Hematopoietic multipotent progenitor cell treated with erythropoietin and hydrocortisone succinate and interleukin-3 and kit ligand, for 8 days (in vitro differentiated cells): ENCODE results near the gene CCDC28B.

ENCODE experiments used
- DNase-seq: peaks from one replicate; pipeline ENCODE4 v3.0.0-alpha.2; 2015

CCDC28B gene

DNA sequence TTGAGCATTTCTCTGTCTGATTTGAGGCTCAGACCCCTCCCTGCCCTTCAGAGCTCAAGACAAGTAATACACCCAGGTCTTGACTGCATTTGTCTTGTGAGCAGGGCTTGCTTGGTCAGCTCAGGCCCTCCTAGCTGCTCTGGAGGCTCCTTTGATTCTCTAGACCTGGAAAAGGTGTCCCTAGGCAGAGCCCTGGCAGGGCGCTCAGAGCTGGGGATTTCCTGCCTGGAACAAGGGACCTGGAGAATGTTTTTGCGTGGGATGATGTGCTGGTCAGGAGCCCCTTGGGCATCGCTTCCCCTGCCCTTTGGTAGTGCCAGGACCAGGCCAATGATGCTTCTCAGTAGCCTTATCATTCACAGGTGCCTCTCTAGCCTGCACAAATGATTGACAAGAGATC is 4.9 kb upstream of the CCDC28B start:
- DNase-seq, result no peak

DNA sequence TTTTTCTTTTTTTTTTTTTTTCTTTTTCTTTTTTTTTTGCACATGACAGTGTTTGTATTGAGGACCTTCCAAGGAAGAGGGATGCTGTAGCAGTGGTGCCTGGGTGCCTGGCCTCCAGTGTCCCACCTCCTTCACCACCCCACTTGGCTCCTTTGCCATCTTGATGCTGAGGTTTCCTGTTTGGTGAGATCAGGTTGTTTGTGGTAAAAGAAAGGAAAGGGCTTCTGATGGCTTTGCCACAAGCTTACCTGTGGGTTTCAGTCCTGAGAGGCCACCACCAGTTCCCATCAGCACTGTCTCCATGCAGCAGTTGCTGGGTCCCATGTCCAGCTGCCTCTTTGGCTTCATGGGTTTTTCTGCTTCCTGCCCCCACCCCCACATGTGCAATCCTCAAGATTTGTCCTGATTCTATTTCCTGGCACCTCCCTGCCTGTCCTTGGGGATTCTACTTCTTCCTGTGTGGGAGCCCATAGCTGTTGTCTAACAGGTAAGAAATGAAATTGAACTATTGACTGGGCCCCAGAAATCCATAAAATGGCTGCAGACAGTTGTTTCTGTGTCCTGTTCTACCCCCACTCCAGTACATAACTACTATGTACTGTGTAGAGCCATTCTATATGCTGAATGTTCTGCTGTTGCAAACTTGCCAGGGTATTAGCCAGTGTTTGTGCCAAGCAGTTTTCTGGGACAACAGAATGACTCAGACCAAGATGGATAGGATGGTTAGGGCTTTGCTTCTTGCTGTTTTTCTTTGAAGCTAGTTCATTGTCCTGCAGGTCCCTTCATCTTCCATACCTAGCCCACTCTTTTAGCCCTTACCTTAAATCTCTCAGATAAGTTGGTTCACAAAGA is 4.2 kb upstream of the CCDC28B start:
- no peak for DNase-seq

GRCh38 chr1:32197074-32197473 is 3.3 kb upstream of the CCDC28B start:
- DNase-seq, result no peak

- DNase-seq, result no peak
Observed at GRCh38 chr1:32197837-32198236, 2.6 kb upstream of the CCDC28B start.

GRCh38 chr1:32198237-32199042 is 2.0 kb upstream of the CCDC28B start:
- no peak for DNase-seq

GRCh38 chr1:32199043-32199716 is 1.2 kb upstream of the CCDC28B start:
- no peak for DNase-seq

GRCh38 chr1:32199717-32200072 is 700 bp upstream of the CCDC28B start:
- no peak for DNase-seq

DNA sequence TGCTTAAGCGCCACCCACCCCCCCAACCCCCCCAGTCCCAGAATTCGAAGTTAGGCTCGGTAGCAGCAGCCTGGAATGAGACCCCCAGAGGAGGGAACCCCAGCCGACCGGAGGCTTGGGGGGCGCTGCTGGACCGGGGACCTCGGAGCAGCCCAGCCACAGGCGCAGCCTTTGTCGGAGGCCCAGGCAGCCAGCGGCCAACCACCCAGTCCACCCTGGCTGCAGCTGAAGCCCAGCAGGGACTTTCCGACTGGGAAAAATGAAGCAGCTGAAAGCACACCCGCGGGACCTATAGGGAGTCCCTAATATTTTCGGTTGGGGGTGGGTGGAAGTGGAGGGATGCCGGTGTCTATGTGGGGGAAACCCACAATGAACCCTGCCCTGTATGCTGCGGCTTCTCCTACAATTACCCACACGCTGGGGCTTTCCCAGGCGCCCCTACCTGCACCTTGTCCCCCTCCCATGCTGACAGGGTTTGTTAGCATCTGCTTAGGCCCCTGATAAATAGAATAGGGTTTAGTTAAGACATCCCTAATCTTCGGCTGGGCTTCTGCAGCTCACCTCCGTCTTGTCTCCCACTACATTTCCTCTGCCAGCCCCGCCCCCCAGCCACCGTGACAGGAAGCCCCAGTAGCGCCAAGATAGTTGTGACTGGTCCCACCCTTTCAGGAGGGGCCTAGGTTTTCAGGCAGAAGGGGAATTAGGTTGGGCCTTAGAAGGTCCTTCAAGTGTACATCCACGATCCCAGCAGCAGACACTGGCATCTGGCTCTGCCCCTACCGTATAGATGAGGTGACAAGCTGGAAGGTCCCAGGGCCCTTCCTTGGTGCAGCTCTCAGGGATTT is 838 bp downstream of the CCDC28B start:
- DNase-seq, result peak; percentile 87

- DNase-seq, result no peak
Observed at GRCh38 chr1:32204943-32205361, 4.6 kb downstream of the CCDC28B start.

DNA sequence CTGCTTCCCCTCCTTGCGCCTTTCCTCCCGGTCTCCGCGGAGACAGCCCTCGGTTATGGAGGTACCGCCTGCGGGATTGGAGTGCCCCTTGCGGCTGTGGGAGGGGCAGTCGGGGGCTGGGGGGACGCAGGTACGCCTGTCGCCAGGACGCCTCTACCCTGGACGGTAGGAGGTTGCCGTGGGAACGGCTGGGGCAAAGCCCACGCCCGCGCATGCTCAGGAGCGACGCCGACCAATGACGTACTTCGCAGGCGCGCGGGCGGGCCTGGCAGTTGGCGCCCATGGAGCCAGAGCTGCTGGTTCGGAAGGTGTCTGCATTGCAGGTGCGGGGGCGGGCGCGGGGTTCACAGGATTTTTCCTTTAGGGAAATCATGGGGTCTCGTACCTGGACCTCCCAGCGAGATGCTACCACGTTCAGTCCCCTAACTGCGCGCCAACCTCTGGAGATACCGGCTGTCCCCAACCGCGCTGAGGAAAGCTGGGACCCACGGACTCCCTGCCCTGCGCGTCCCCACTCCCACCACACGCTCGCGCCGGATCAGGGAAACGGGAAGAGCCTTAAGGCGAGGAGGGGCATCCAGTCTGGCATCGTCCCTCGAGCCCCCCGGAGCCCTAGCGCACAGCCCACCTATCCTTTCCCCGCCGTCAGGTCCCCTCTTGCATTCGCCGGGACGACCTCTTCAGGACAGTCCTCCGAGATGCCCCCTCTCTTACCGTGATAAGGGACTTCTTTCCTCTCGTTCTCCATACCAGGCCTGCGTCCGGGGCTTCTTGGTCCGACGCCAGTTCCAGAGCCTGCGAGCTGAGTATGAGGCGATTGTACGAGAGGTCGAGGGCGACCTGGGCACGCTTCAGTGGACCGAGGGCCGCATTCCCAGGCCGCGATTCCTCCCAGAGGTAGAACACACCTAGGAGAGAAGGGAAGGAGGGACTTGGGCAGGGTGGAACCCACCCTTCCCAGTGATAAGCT is 5.3 kb downstream of the CCDC28B start, which contains the start of gene IQCC:
IQCC (plus strand) TSS at position 271 of the 970 bp plus-strand sequence; CDS start at position 282, 11 bp downstream.
- peak; percentile 86 for DNase-seq

- DNase-seq, result no peak
Observed at GRCh38 chr1:32208469-32208868, 8.1 kb downstream of the CCDC28B start.

DNA sequence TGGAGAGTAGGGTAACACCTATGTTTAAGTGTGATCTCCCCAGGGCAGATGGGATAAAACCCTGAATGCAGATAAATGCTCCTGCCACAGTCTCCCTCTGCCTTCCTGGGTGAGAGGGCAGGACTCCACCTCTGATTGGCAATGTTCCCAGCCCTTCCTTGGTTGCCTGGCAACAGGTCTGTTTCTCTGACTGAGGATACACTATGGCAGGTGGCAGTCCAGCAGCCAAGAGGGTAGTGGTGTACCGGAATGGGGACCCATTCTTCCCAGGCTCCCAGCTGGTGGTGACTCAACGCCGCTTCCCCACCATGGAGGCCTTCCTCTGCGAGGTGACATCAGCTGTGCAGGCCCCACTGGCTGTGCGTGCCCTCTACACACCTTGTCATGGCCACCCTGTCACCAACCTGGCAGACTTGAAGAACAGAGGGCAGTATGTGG is 8.5 kb downstream of the CCDC28B start, which contains the start of gene DCDC2B:
DCDC2B (plus strand) TSS at position 199 of the 438 bp plus-strand sequence; CDS start at position 204, 5 bp downstream.
- peak; percentile 92 for DNase-seq

DNA sequence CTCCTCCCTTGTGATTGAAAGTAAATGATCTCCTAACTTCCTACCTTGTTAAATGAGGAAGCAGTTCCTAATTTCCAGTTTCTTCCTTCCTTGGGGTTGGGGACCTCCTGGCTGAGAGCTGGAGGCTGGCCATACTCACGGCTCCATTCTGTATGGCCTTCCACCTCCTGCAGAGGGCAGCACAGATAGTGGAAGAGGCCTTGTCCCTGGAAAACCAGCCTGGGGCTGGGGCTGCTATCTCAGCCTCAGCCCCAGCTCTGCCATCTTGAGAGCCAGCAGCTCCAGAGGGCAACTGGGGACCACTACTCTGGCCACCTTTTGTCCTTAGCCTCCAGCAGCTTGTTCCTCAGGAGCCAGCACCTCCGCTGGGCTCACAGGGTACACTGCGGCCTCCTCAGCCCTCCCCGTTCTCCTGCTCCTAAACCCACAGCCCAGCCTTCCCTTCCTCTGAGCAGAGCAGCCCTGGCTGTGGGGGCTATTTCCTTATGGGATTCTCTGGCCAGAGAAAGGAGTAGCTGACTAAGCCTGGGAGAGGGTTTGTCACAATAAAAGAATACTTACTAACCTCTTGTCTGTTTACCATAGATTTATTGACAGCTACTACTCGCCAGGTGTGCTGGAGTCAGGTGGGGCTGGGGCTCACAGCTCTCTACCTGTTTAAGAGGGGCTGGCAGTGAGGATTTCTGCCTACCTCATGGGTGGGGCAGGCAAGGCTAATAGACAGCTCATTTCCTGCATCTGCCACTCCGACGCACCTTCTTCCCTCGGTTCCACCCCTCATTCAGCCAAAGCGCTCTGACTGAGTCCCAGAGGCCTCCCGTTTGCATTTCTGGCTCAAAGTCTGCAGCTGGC is 15.5 kb downstream of the CCDC28B start:
- peak; percentile 78 for DNase-seq

DNA sequence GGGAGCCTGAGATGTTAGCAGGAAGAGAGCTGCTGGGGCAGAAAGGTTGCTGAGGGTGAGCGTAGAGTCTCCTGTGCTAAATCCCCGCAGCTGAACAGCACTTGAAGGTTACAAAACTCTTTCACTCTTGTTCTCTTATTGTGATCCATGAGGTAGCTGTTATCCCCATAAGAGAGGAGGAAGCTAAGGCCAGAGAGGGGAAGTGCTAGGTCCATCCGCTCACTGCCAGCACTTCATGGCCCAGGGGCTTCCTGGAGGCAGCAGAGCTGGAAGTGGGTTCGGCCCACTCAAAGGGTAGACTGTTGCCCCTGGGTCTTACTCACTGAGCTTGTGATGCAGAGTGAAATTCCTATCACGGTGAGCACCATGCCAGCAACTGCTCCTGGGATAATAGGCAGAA is 16.2 kb downstream of the CCDC28B start:
- DNase-seq, result no peak

- DNase-seq, result no peak
Observed at GRCh38 chr1:32219022-32219421, 18.6 kb downstream of the CCDC28B start.

- no peak for DNase-seq
Observed at GRCh38 chr1:32220746-32221580, 20.6 kb downstream of the CCDC28B start.

GRCh38 chr1:32221581-32221979 is 21.2 kb downstream of the CCDC28B start:
- no peak for DNase-seq

- DNase-seq, result peak; percentile 94
Observed at GRCh38 chr1:32221980-32222755, 21.8 kb downstream of the CCDC28B start, which contains the start of the genes EIF3I and TMEM234. Gene EIF3I, plus strand, starts transcription at chr1:32222407. Its CDS starts 35 bp downstream, at chr1:32222442. Gene TMEM234, minus strand, starts transcription at chr1:32222353. Its CDS starts 31 bp downstream, at chr1:32222322.
